Measurements from ENCODE around the gene UBR4. TPM values are rescaled to one million over a fixed set of nuclear protein-coding genes. Genes with fewer than 3 reads are reported as not detected.

UBR4 gene
- total RNA-seq, 1 donor from 2014 or later = 186 TPM

DNA sequence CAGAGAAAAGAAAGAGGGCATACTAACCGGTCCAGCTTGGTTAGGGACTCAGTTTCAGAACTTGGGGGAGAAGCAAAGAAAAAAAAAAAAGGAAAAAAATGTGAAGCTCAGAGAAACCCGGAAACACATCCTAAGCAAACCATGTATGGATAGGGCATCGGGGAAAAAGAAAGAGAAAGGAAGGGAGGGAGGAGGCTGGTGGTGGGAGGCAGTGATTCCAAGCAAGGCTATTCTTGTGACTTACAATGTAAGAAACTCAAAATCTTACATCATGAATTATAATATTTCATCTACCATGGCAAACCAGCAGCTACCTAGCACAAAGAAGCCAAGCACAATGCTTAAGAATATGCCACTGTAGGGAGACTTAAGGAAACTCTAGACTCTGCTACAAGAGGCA is 60.3 kb downstream of the UBR4 start:
- no peak for DNase-seq (ENCODE audit: extremely low read depth, low read depth, low spot score)

DNA sequence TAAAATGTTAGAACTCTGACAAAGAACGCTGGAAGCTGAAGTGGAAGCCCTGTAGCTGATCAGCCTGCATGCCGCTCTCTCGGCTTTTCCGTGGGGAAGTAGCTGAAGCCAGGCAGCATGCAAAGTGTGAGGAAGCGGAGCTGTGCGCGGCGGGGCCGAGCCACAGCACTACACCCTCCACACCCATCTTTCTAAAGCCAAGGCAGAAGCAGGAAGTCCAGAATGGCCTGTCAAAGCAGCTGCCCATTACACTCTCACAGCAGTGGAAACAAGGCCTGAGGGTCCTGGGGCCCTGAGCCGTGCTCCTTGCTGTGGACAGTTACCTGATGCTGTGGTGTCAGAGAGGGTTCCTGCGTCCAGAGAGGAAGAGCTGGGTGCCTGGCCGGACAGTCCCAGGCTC is 69.6 kb downstream of the UBR4 start:
- DNase-seq (ENCODE audit: extremely low read depth, low read depth, low spot score) = no peak

DNA sequence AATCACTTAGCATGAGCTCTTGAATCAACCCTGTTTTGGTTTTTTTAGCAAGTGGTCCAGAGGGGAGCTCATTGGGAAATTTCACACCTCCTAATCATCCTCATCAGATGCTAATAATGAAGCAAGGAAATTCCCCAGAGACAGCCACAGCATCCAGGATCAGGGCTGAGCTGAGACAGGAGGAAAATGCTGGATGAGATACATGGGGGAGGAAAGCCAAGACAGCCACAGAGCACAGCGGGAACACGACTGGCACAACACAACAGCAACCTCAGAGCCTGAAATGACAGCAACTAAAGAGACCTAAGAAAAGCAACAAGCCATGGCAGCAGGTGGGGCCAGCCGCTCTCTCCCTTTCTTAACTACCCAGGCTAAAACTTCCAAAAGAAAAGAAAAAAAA is 70.4 kb downstream of the UBR4 start:
- DNase-seq (ENCODE audit: extremely low read depth, low read depth, low spot score) = no peak

DNA sequence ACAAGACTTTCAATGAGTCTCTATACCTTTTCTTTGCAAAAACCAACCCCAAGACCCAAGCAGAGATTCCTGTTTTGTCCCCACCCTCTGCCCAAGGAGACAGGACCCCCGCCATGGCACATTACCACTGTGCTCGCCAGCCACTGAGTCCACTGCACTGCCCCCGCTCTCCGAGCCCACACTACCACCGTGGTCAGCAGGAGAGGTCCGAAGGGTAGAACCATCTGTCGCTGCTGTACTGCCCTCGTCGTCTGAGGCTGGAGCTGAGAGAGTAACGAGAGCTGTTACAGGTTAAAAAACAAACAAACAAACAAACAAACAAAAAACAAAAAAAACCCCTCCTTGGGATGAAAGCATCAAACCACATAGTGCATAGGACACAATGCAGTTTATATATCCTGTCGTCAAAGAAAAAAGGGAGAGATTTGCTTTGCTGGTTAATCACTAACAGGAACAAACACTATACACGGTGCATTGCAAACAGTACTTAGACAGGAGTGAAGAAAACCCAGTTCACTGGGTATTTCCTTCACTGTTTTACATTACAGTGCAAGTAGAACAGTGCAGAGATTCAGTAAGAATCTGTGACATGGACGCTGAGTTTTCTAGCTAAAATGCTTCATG is 71.0 kb downstream of the UBR4 start:
- no peak for DNase-seq (ENCODE audit: extremely low read depth, low read depth, low spot score)

DNA sequence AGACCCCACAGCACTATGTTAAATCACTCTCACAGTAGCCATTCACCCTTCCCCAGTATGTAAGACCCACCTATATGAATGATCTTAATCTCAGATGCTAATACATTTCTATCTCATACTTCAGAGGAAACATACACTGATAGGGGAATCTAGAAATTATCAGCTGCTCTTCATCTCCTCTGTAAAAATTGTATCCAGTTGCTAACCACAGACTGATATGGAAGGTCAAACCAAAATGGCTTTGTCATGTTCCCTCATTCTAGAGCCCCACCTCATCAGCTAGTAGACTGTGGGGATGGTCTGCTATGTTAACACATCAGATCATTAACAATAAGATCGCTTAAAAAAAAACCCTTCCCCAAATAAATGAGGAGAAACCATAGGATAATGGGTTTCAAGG is 71.7 kb downstream of the UBR4 start:
- DNase-seq (ENCODE audit: extremely low read depth, low read depth, low spot score) = no peak

DNA sequence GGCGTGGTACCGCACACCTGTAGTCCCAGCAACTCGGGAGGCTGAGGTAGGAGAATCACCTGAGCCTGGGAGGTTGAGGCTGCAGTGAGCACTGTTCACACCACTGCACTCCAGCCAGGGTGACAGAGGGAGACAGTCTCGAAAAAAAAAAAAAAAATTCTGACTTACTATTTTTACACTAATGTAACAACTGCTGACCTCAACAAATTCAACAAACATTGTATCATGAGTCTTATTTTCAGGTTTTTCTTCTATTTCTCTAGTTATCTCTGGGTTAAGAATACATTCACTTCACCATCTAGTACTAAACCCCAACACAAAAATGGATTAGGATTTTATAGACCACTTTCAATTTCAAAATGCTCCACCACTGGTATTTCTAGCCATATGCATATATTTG is 72.9 kb downstream of the UBR4 start:
- DNase-seq (ENCODE audit: extremely low read depth, low read depth, low spot score) = no peak

DNA sequence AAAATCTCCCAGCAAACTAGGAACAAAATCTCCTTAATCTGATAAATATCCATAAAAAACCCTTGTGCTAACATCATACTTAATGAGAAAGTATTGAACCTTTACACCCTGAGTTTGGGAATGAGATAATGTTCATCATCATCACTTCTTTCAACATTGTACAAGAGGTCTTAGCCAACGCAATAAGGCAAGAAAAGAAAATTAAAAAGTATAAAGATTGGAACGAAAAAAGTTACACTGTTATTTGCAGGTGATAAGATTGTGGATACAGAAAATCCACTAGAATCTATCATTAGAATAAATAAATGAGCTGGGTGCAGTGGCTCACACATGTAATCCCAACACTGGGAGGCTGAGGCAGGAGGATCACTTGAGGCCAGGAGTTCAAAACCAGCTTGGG is 76.7 kb downstream of the UBR4 start:
- DNase-seq (ENCODE audit: extremely low read depth, low read depth, low spot score) = no peak

DNA sequence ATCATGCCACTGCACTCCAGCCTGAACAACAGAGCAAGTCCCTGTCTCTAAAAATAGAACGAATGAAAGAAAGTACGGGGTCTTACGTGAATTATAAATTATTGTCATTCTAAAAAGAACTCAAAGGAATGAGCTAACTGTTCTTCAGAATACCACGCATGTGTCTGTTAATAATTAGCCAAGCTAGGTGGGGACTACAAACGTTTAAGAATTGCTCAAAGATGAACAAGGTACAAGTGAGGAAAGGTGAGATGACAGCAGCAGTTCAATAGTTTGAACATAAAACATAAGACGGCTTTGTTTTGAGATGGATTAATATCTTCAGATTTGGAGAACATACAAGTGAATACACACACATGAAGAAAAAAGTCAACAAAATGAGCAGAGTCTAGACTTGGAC is 79.6 kb downstream of the UBR4 start:
- DNase-seq (ENCODE audit: extremely low read depth, low read depth, low spot score) = no peak

DNA sequence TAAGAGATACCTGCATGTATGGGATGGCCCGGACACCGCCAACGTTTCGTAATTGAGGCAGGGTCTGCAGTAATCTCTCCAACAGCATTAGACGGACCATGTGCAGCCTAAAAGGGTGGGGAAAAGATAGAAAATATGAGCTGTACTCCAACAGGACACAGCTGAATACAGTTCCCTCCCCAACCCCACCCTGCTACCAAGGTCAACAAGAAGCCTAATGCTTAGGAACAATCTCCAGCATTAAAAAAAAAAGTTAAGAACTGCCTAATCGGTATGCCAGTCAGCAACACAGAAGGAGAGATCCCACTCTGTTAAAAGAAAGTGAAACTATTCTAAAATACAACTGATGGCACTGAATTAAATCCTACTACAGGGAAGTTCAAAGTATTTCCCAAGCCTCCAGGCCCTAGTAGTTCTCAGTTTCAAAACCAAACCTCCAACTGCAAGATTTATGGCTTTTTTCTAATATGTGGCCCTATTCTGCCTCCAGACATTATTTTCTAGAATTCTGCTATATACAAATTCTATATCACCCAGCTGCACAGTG is 81.0 kb downstream of the UBR4 start:
- DNase-seq (ENCODE audit: extremely low read depth, low read depth, low spot score) = no peak

DNA sequence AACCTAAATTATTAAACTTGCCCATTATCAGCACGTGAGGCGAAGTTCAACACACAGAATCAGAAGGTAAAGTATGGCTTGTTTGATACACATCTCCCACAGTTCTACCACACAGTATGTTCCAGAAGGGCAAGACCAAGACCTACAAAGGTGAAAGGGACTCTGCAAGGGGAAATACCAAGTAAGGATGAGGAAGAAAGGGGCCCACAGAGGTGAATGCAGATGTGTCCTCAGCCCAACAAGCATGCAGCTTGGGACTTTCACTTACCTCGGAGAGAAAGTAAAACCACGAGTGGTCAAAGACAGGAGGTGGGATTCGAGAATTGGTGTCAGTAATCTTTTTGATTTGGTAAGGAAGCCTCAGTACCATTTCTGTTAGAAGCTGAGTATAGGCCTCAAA is 85.8 kb downstream of the UBR4 start:
- no peak for DNase-seq (ENCODE audit: extremely low read depth, low read depth, low spot score)

DNA sequence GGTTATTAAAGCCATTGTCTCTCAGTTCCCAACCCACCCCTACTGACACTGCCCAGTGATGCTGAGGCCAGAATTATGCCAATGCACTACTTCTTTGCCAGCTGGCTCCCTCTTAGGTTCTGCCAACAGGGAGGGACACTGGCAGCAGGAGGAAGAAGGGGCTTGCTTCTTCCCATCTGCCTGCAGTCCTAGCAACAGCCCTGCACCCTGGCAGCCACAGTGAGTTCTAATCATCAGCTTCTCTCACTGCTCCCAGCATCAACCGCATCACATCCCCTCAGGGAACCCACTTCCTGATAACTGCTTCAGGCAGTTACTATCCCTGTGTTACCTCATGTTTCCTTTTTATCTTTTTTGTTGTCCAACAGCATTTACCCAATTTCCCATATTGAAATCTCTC is 86.2 kb downstream of the UBR4 start:
- DNase-seq (ENCODE audit: extremely low read depth, low read depth, low spot score) = no peak

DNA sequence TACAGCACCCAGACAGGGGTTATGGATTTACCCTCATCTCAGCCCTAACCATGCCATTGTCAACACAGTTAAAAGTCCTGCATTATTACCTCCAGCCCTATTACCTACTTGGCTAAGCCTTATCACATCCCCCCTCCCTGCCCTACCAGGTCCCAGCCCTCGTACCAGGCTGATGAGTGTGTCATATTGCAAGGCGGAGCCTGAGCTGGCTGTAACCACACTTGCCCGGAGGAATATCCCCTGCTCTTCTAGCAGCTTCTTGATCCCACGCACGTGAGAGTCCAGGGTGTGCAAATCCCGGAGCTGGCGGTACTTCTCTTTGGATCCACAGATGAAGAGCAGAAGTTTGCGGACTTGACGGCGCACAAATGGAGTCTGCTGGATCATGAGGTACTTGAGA is 87.4 kb downstream of the UBR4 start:
- no peak for DNase-seq (ENCODE audit: extremely low read depth, low read depth, low spot score)

DNA sequence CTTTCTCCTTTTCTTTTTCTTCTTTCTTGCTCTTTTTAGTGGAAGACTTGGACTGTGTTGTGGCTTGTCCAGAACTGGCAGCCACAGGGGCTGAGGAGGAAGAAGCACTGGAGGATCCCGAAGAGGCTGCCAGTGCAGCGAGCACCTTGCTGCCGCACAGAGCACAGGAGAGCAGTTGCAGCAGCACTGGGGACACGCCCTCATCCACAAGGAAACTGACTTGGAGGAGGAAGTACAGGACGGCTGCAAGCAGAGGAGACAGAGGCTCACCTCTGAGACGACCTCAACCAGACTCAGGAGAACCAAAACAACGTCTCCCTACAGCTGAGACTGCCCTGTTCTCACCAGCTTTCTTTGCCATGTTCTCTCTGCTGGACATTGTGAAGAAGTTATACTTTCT is 88.9 kb downstream of the UBR4 start:
- no peak for DNase-seq (ENCODE audit: extremely low read depth, low read depth, low spot score)

DNA sequence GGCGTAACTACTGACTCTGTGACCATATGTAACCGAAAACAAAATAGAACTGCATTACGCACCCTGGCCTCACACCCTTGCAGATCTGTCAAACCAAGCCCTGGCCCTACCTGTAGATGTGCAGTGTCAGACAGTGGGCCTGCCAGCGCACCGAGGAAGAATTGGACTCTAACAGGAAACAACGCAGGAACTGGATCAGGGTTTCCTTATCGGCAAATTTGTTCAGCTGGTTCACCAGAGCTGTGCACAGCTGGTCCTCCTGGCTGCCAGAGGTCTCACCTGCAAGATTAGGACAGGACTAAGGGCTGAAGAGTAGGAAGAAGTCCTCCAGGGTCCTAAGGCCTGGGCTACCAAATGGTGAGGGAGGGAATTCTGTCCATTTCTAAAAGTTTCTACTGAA is 90.0 kb downstream of the UBR4 start:
- no peak for DNase-seq (ENCODE audit: extremely low read depth, low read depth, low spot score)

DNA sequence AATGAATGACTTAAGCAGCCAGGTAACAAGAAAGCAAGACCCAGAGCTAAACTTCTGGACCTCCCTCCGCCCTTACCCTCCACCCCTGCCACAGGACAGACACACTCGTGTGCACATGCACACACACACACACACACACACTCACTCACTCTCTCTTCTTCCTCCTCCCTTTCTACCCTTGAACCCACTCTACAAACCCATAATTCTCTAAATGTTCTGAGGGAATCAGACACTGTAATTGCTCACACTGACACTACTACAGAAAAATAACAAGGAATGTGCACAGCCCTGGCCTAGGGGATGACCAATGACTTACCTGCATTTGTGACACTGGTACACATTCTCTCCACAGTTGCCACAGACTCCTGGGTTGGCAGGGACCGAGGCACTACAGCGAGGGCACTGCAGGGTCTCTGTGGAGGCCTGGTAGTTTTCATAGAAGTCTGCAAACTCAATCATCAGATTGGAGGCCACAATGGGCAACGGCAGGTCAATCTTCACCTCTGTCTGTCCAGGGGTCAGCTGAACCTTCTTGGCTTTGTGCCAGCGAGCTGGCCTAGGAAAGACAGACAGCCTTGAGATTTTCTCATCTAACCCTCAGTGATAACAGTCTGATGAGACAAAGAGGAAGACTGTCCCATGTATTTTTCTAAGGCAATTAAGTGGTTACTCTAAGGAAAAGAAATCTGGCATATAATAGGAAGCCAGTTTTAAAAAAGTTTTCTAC is 94.8 kb downstream of the UBR4 start:
- no peak for DNase-seq (ENCODE audit: extremely low read depth, low read depth, low spot score)

DNA sequence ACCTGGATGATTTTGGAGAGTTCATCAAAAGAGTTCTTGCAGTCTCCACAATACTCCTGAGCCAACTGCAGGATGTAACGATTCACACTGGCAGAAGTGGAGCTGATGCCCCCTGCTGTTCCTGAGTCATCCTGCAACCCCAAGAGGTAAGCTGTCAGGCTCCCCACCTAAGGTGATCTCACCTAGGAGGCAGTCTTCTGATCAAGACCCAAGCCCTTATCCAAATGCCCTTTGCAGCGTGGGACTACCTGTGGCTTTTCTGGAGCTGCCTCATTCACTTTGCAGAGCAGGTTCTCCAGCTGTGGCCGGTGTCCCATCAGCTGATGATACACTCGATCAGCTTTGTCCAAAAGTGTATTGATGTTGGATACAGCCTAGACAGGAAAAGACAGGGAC is 96.4 kb downstream of the UBR4 start:
- no peak for DNase-seq (ENCODE audit: extremely low read depth, low read depth, low spot score)

DNA sequence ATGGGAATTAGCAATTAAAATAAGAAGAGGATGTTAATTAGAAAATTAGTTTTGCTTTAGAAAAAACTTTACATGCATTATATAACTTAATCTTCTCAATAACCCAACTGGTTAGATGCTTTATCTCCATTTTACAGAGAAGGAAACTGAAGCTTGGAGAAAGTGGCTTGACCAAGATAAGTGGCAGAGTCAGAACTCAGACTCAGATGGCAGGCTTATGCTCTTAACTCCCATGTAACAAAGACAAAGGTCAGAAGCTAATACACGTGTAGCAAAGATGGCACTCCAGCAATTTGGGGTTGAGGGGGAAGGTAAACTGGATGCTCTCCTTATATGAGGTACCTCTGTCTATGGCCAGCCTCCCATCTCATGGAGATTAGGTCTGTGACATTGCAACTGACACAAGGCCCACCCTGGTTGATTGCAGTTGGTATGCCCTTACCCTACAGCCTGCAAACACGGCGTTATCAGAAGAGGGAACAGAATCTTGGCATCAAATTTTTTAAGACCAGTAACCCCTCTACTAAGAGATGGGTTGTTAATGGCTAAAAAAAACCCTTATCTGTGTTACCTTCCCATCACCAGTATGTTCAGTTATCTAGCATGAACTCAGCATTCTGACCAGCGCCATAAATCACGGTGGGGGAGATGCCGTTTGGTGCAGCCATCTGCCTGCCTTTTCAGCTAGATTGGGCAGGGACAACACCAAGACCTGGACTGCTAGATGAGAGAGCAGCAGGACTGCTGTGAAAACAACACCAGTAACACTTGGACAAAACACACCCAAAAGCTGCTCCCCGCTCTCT is 97.0 kb downstream of the UBR4 start:
- DNase-seq (ENCODE audit: extremely low read depth, low read depth, low spot score) = no peak

DNA sequence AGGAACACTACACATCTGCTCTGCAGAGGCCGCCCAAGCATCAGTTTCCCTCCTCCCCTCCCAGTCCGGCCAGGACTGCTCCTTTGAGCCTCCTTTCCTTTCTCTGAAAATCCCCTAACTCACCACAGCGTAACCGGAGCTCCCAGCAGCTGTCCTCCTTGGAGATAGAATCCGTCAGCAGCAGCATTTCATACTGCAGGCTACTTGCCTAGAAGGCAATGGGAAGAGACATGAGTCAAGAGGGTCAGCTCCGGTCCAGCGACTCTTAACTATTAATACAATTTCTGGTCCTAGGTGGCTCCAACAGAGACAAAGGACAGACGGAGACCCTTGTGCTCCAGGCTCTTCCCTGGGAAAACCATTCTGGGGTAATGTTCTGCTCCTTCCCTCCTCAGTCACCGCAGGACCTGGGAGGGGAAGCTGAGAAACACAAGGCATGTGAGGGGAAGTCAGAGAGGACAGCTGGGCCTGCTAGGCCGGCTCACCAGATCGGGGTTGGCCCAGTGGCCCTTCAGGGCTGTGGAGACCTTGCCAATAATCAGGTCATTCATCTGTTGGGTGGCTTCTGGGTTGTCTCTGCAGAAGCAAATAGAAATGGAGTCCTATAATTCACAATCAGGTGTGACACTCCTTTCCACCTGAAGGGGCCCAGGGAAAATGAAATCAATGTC is 99.7 kb downstream of the UBR4 start:
- DNase-seq (ENCODE audit: extremely low read depth, low read depth, low spot score) = no peak

DNA sequence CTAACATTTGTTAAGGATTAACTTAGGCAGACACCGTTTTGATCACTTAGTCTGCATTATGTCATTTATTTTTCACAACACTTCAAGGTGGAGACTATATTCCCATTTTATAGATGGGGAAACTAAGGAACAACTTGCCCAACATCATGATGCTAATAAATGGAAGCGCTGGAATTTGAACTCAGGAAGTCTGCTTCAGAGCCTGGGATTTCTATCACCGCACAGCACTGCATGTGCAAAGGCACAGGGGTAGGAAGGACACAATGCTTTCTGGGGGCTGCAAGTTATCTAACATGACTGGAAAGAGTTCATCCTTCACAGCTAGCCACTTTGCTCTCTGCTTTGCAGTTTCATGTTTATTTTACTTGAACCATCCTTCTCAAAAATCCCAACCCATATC is 100.5 kb downstream of the UBR4 start:
- no peak for DNase-seq (ENCODE audit: extremely low read depth, low read depth, low spot score)

DNA sequence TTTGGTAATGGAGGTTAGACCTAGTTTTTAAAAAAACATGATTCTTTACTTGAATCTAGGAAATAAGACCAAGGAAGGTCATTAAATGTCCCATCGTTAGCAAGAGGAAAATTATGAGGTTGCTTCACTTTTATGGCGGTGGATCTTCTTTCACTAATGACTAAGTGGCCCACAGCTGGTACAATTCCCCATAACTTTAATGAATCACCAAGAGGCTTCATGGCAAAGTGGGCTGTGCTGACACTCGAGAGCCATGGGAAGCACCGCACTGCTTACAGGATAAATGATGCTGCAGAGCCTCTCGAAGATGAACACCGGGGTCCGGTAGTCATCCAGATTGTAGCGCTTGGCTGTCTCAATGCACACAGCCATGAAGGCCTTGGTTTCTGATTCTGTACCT is 108.8 kb downstream of the UBR4 start:
- DNase-seq (ENCODE audit: extremely low read depth, low read depth, low spot score) = no peak

DNA sequence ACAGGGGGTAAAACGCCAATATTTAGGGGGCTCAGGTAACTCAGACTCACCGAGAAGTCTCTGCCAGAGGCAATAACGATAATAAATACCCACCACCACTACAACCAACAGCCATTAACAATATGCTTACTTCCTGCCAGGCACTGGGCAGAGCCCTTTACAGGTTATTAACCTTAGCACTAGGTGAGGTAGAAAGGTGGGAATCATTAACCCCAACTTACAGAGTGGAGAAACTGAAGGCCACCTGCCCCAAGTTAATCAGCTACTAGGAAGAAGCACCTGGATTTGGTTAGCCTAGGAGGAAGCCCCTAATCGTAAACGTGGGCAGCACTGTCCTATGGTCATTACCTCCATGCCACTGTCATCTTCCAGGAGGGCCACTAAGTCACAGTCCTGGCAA is 110.0 kb downstream of the UBR4 start:
- no peak for DNase-seq (ENCODE audit: extremely low read depth, low read depth, low spot score)

Data from glomerular endothelial cell (primary cell).